NCI-H748 (cell line): Measurements from ENCODE around the gene ADGRD1.

Source experiments
- DNase-seq: peaks from one replicate; lab custom pipeline; 2025; ENCODE audit not compliant: unreplicated experiment; lab: John Stamatoyannopoulos, UW

ADGRD1 gene

GRCh38 chr12:131130311-131130911 is 176.7 kb downstream of the ADGRD1 start:
- no peak for DNase-seq

DNA sequence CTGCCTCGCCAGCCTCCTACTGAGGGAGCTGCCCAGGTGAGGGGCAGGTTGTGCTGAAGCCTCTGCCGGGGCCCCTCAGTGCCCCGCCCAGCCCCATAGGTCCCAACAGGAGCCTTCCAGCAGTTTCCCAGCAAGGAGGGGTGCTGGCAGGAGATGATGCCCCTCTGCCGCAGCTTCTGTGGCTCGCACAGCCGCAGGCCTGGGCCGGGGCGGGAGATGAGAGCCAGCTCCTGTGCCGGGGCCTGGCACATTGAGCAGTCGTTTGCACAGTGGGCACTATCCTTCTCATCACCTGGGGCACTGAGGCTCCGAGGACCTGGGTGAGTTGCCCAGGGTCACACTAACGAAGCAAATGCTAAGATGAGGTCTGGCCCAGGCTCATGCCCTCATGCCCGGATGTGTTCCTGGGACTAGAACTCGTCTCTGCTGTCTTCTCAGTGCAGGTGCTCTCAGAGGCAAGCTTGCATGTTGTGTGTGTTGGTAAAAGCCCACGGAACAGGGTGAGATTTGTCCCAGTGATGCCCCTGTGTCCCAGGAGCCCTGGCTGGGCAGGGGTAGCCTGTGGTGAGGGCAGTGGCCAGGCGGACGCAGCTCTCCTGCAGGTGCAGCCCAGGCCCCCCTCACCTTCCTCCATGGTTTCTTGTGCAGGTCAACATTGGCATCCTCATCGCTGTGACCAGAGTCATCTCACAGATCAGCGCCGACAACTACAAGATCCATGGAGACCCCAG is 177.5 kb downstream of the ADGRD1 start:
- no peak for DNase-seq

DNA sequence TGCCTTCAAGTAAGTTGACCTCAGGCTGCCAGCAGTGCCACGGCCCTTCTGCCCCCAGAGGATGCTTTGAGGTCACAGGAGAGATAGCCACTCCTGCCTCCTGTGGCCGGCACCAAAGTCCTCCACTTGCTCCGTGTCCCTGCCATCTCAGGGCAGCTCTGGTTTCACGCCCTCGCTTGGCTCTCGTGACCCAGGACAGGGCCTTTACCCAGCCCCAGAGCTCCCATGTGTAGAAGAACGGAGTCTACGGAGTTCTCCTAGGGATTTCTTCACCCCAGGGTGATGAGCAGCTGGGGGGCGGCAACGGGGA is 178.1 kb downstream of the ADGRD1 start:
- DNase-seq = no peak

- DNase-seq = peak; percentile 71
Measured at GRCh38 chr12:131132118-131132892, 178.6 kb downstream of the ADGRD1 start.

GRCh38 chr12:131133015-131133905 is 179.6 kb downstream of the ADGRD1 start:
- DNase-seq = no peak

DNA sequence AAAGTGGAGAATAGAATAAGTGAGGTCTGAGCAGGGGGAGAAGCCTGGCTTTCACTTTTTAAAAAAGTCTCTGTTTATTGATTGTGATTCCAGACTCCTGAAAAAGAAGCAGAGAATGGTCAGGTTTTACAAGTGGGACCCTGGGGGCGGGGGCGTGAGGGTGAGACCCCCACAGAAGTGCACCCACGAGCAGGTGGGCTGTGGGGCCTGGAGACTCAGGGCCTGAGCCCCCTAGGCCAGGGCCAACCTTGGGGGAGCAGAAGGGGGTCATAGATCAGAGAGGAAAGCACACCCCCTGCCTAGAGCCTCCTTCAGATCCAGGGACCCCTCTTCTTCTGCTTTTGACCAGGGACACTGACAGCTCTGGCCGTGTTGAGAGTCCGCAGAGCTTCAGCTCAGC is 180.3 kb downstream of the ADGRD1 start:
- DNase-seq = no peak

GRCh38 chr12:131134523-131135310 is 181.0 kb downstream of the ADGRD1 start:
- no peak for DNase-seq

DNA sequence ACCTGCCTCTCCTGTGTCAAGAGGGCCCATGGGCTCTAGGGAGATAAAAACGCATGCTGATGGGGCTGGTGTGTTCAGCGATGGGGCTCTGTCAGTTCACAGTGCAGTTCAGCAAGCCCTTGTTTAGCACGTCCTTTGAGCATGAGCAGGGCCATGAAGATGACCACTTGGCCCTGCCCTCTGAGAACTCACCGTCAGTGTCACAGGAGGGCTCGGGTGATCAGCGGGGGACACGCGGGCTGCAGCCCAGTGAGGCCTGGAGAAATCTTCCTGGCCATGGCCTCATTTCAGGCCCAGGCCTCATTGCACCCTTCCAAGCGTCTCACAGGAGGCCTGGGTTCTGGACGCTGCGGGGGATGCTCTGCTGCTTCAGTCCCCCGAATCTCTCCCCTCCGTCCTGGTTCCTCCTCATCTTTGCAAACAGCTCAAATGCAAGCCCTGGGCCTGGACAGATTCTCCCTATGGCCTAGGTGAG is 181.6 kb downstream of the ADGRD1 start:
- no peak for DNase-seq

DNA sequence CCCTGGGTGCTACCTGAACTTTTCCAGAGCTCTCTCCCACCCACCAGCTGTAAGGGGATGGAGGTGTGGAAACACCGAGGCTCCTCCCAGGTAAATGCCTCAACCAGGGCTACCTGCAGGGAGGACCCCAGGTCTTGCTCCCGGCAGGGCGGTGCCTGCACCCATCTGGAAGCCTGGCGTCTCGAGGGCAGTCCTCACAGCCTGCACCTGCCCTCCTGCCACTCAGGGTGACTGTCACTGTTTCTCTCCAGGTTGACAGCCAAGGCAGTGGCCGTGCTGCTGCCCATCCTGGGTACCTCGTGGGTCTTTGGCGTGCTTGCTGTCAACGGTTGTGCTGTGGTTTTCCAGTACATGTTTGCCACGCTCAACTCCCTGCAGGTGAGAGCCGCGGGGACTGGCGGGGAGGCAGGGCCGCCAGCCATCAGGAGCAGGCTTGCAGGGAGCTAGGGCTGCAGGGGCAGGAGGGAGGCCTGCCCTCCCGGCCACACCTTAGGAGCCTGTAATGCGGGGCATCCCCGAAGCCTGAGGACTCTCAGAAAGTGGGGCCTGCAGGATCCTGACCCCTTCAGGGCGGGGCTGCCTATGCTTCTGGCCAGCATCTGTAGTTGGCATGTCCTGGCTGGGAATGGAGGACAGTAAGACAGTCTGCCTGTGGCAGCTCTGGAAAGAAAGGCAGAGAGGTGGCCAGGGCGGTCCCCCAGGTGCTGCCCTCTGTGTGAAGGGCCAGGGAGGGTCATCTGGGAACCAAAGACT is 182.3 kb downstream of the ADGRD1 start:
- DNase-seq = no peak

- DNase-seq = no peak
Measured at GRCh38 chr12:131136539-131136872, 182.8 kb downstream of the ADGRD1 start.

GRCh38 chr12:131137009-131137835 is 183.5 kb downstream of the ADGRD1 start:
- DNase-seq = no peak

- DNase-seq = no peak
Measured at GRCh38 chr12:131137836-131138637, 184.3 kb downstream of the ADGRD1 start.

GRCh38 chr12:131138638-131139362 is 185.1 kb downstream of the ADGRD1 start:
- no peak for DNase-seq

GRCh38 chr12:131139363-131140068 is 185.8 kb downstream of the ADGRD1 start:
- no peak for DNase-seq

GRCh38 chr12:131140069-131140435 is 186.3 kb downstream of the ADGRD1 start:
- DNase-seq = no peak

GRCh38 chr12:131140697-131141096 is 187.0 kb downstream of the ADGRD1 start:
- DNase-seq = no peak

DNA sequence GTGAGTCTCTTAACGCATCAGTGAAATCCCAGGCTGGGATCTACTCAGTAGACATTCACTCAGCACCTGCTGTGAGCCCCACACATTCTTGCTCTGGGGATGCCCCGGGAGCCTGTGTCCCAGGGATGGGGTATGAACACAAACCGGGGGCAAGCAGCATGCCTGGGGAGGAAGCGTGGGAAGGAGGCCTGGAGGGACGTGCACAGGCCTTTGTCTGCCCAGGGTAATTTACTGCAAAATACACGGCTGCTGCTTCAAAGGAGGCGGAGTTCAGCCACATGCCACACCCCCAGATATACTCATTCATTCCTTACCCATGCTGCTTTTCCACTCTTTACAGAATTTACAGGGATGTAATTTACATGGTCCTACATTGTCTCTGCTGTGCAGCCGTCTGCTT is 187.8 kb downstream of the ADGRD1 start:
- no peak for DNase-seq
